ENCODE measurements around the gene MAP3K20. TPM values are rescaled to one million over a fixed set of nuclear protein-coding genes. Genes with fewer than 3 reads are reported as not detected.

MAP3K20 gene
- total and polyA plus RNA-seq, 2 of the 8 experiments (the other 6 are each of a cell fraction or from before 2014, with no cell fraction given) = 3.1 to 11.1 TPM

GRCh38 chr2:173150963-173151362, 75.3 kb downstream of the MAP3K20 start (continued):
- TF ChIP-seq ATF2 (IDR thresholded peaks at IDR 0.05; ENCODE audit: low read length) (no peak), KDM5A (IDR thresholded peaks at IDR 0.05; ENCODE audit: low read length) (no peak), EZH2 (IDR thresholded peaks at IDR 0.05; ENCODE audit: low read depth, low read length, severe bottlenecking) (no peak)

Measured in H1 (cell line).